Peyer's patch (tissue), 4 donors: ENCODE results near the gene NTN4.

Experiments
- CTCF ChIP-seq, 6 experiments: fragments of 450-650 bp in 4 of 6; fragments of 200-600 bp in 2 of 6; sonication (generic) in 1 of 6; IDR thresholded peaks; one replicate each; pipeline ENCODE4 v1.5.1; 2017 to 2019; ENCODE audit warnings: antibody characterized with exemption in 6 of 6, mild to moderate bottlenecking in 3 of 6, moderate library complexity in 1 of 6
- POLR2A ChIP-seq, 2 donors: fragments of 450-650 bp; IDR thresholded peaks; one replicate each; pipeline ENCODE4 v1.5.1; 2017; ENCODE audit warnings: antibody characterized with exemption in 2 of 2, mild to moderate bottlenecking in 2 of 2, moderate library complexity in 2 of 2

GRCh38 chr12:95804291-95804690 lies 13.7 kb upstream of the NTN4 start:
- TF ChIP-seq POLR2A (IDR thresholded peaks at IDR 0.05) (no peak), CTCF (IDR thresholded peaks at IDR 0.05) (no peak)
